ENCODE results near the gene ELL.

Gene ELL

GRCh38 chr19:18433735-18434398 is 88.0 kb downstream of the ELL start:
- Mint-ChIP-seq H3K4me1 (peaks cover 13% of the 10 kb centered on the region), H3K27me3 (no peaks in the 10 kb centered on the region), H3K27ac (peak overlapping the region; percentile 89), H3K9me3 (no peaks in the 10 kb centered on the region), H3K4me3 (peak overlapping the region; percentile 89), H3K36me3 (no peaks in the 10 kb centered on the region)
- DNase-seq (ENCODE audit: low spot score in 2 of 2) (no peak), ATAC-seq (ENCODE audit: low read depth) (no peak)

GRCh38 chr19:18433015-18433691 is 88.7 kb downstream of the ELL start:
- Mint-ChIP-seq H3K4me1 (peaks cover 13% of the 10 kb centered on the region), H3K27me3 (no peaks in the 10 kb centered on the region), H3K36me3 (no peaks in the 10 kb centered on the region), H3K4me3 (peak overlapping the region; percentile 76), H3K9me3 (no peaks in the 10 kb centered on the region), H3K27ac (peak overlapping the region; percentile 55)
- ATAC-seq (ENCODE audit: low read depth) (peak; percentile 34), DNase-seq (ENCODE audit: low spot score in 2 of 2) (peak; percentile 55 to 66)

GRCh38 chr19:18432275-18433014 is 89.4 kb downstream of the ELL start:
- Mint-ChIP-seq H3K4me1 (peaks cover 13% of the 10 kb centered on the region), H3K27ac (peak overlapping the region; percentile 58), H3K27me3 (no peaks in the 10 kb centered on the region), H3K9me3 (no peaks in the 10 kb centered on the region), H3K4me3 (peak overlapping the region; percentile 76), H3K36me3 (no peaks in the 10 kb centered on the region)
- ATAC-seq (ENCODE audit: low read depth) (no peak), DNase-seq (ENCODE audit: low spot score in 2 of 2) (no peak)

GRCh38 chr19:18431351-18432197 is 90.3 kb downstream of the ELL start:
- Mint-ChIP-seq H3K27ac (peak overlapping the region; percentile 58), H3K4me1 (peaks cover 13% of the 10 kb centered on the region), H3K9me3 (no peaks in the 10 kb centered on the region), H3K4me3 (peak overlapping the region; percentile 67), H3K36me3 (no peaks in the 10 kb centered on the region), H3K27me3 (no peaks in the 10 kb centered on the region)
- ATAC-seq (ENCODE audit: low read depth) (no peak), DNase-seq (ENCODE audit: low spot score in 2 of 2) (no peak)

GRCh38 chr19:18430417-18431144 is 91.3 kb downstream of the ELL start:
- Mint-ChIP-seq H3K4me1 (peaks cover 12% of the 10 kb centered on the region), H3K9me3 (no peaks in the 10 kb centered on the region), H3K4me3 (peak overlapping the region; percentile 27), H3K36me3 (no peaks in the 10 kb centered on the region), H3K27me3 (no peaks in the 10 kb centered on the region), H3K27ac (peak overlapping the region; percentile 47)
- DNase-seq (ENCODE audit: low spot score in 2 of 2) (no peak), ATAC-seq (ENCODE audit: low read depth) (no peak)

- no peaks in the 10 kb centered on the region for H3K36me3 Mint-ChIP-seq
- H3K9me3 Mint-ChIP-seq, result no peaks in the 10 kb centered on the region
- H3K4me1 Mint-ChIP-seq, result peaks cover 13% of the 10 kb centered on the region
- DNase-seq (ENCODE audit: low spot score in 2 of 2) (no peak), ATAC-seq (ENCODE audit: low read depth) (no peak)
- no peaks in the 10 kb centered on the region for H3K27me3 Mint-ChIP-seq
- H3K27ac Mint-ChIP-seq, result peak overlapping the region; percentile 87
- peak overlapping the region; percentile 74 for H3K4me3 Mint-ChIP-seq
Observed at GRCh38 chr19:18429717-18430416, 92.0 kb downstream of the ELL start.

- no peaks in the 10 kb centered on the region for H3K27me3 Mint-ChIP-seq
- H3K36me3 Mint-ChIP-seq, result no peaks in the 10 kb centered on the region
- H3K9me3 Mint-ChIP-seq, result no peaks in the 10 kb centered on the region
- peak; percentile 91 to 94 for DNase-seq (ENCODE audit: low spot score in 2 of 2)
- ATAC-seq (ENCODE audit: low read depth), result peak; percentile 78
- H3K4me1 Mint-ChIP-seq, result peaks cover 15% of the 10 kb centered on the region
- peak overlapping the region; percentile 87 for H3K27ac Mint-ChIP-seq
- H3K4me3 Mint-ChIP-seq, result peak overlapping the region; percentile 74
Observed at GRCh38 chr19:18428787-18429674, 92.8 kb downstream of the ELL start.

- Mint-ChIP-seq H3K27ac (peak overlapping the region; percentile 87), H3K4me1 (peaks cover 18% of the 10 kb centered on the region)
Observed at GRCh38 chr19:18428173-18428786, 93.6 kb downstream of the ELL start.

GRCh38 chr19:18427743-18428113 is 94.1 kb downstream of the ELL start:
- H3K4me3 Mint-ChIP-seq, result no peak overlapping the region
- DNase-seq (ENCODE audit: low spot score in 2 of 2) (no peak), ATAC-seq (ENCODE audit: low read depth) (no peak)
- H3K9me3 Mint-ChIP-seq, result no peaks in the 10 kb centered on the region
- no peaks in the 10 kb centered on the region for H3K36me3 Mint-ChIP-seq
- no peaks in the 10 kb centered on the region for H3K27me3 Mint-ChIP-seq
- H3K4me1 Mint-ChIP-seq, result peaks cover 23% of the 10 kb centered on the region
- H3K27ac Mint-ChIP-seq, result peak overlapping the region; percentile 87

More at GRCh38 chr19:18428173-18428786, 93.6 kb downstream of the ELL start:
- ATAC-seq (ENCODE audit: low read depth) (no peak), DNase-seq (ENCODE audit: low spot score in 2 of 2) (no peak)
- Mint-ChIP-seq H3K36me3 (no peaks in the 10 kb centered on the region), H3K4me3 (peak overlapping the region; percentile 73), H3K27me3 (no peaks in the 10 kb centered on the region), H3K9me3 (no peaks in the 10 kb centered on the region)

- Mint-ChIP-seq H3K4me1 (peaks cover 26% of the 10 kb centered on the region), H3K4me3 (no peak overlapping the region), H3K27me3 (no peaks in the 10 kb centered on the region), H3K27ac (peak overlapping the region; percentile 87), H3K36me3 (no peaks in the 10 kb centered on the region), H3K9me3 (no peaks in the 10 kb centered on the region)
- ATAC-seq (ENCODE audit: low read depth), result no peak
- DNase-seq (ENCODE audit: low spot score in 2 of 2), result no peak
Observed at GRCh38 chr19:18427080-18427742, 94.7 kb downstream of the ELL start.

- Mint-ChIP-seq H3K4me3 (no peak overlapping the region), H3K27me3 (no peaks in the 10 kb centered on the region), H3K4me1 (peaks cover 32% of the 10 kb centered on the region), H3K27ac (peak overlapping the region; percentile 43), H3K36me3 (no peaks in the 10 kb centered on the region), H3K9me3 (no peaks in the 10 kb centered on the region)
- DNase-seq (ENCODE audit: low spot score in 2 of 2) (no peak), ATAC-seq (ENCODE audit: low read depth) (no peak)
Observed at GRCh38 chr19:18426416-18426767, 95.5 kb downstream of the ELL start.

All from memory B cell (primary cell).